ENCODE results near the gene IGFL2. TPM values are rescaled to one million over a fixed set of nuclear protein-coding genes. Genes with fewer than 3 reads are reported as not detected.
"Not testable (repeated sequence)": the region's sequence is repeated elsewhere in the genome, so short reads cannot be mapped to it uniquely, and the experiment has no call there.

The IGFL2 gene
- polyA plus RNA-seq, 1 of the 3 experiments (the other 2 are of a cell fraction): 0.23 TPM

DNA sequence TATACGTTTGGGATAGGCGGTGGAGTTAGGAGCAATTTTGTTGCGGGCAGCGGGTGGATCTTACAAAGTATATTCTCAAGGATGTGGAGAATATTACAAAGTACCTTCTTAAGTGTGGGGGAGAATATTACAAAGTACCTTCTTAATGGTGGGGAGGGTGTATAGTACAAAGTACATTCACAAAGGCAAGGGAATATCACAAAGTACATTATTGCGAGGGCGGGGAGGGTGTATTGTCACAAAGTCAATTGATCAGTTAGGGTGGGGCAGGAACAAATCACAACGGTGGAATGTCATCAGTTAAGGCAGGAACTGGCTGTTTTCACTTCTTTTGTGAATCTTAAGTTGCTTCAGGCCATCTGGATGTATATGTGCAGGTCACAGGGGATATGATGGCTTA, 45.7 kb upstream of the IGFL2 start:
- H3K4me3 ChIP-seq (ENCODE audit: low read depth in 2 of 2, low read length in 1 of 2); H3K36me3 ChIP-seq (replicated peaks in 1 of 2; ENCODE audit: control insufficient read depth in 1 of 2, insufficient read depth in 2 of 2, low read length in 1 of 2); H3F3A ChIP-seq (replicated peaks; ENCODE audit: insufficient read depth); H3K4me2 ChIP-seq; H3K9ac ChIP-seq; H3K79me2 ChIP-seq (ENCODE audit: insufficient read depth); DNase-seq; H3K9me2 ChIP-seq; H3K27ac ChIP-seq (ENCODE audit: low read depth in 2 of 2, low read length in 1 of 2); POLR2A ChIA-PET; H2AFZ ChIP-seq (ENCODE audit: low read depth); H3K4me1 ChIP-seq (ENCODE audit: control insufficient read depth in 1 of 2, insufficient read depth in 2 of 2, low read depth in 1 of 2, low read length in 1 of 2); H3K9me3 ChIP-seq; H4K20me1 ChIP-seq (ENCODE audit: insufficient read depth): not testable (repeated sequence)
- H3K27me3 ChIP-seq (ENCODE audit: insufficient read depth): peaks cover 13% of the 10 kb centered on the region; the same call in 1 of the 2 replicates
- CTCF ChIA-PET: interaction anchor here (0.9 to 3.2 kb wide), 2 partner anchors 20 to 74 kb away, joined by 4 to 12 read pairs; no protein-coding TSS in a partner anchor
- WGBS (ENCODE audit: low lambda C conversion rate): 45% methylated on average over 7 of the region's 7 CpGs

DNA sequence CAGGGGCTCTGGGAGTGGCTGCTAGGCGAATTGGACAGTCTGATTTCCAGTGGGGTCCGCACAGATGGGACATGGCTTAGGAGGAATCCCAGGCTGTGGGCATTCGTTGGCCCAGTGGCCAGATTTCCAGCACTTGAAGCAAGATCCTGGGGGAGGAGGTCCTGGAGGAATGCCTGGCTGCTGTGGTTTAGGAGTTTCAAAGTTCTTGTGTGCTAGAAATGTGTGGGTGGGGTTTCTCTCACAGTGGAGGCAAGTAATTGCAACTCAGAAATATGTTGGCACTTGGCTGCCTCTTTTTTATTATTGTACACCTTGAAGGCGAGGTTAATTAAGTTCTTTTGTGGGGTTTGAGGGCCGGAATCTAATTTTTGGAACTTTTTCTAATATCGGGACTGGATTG, 40.7 kb upstream of the IGFL2 start:
- Histone ChIP-seq H3K9me3 (no peaks in the 10 kb centered on the region), H3K9me2 (no peaks in the 10 kb centered on the region), H3K27me3 (ENCODE audit: insufficient read depth) (peaks cover 9% of the 10 kb centered on the region; the same call in 1 of the 2 replicates), H3F3A (replicated peaks; ENCODE audit: insufficient read depth) (no peaks in the 10 kb centered on the region), H3K4me1 (ENCODE audit: control insufficient read depth in 1 of 2, insufficient read depth in 2 of 2, low read depth in 1 of 2, low read length in 1 of 2) (no peaks in the 10 kb centered on the region), H3K27ac (ENCODE audit: low read depth in 2 of 2, low read length in 1 of 2) (no peak overlapping the region), H4K20me1 (ENCODE audit: insufficient read depth) (no peaks in the 10 kb centered on the region), H3K9ac (no peak overlapping the region), H2AFZ (ENCODE audit: low read depth) (no peak overlapping the region), H3K4me2 (no peak overlapping the region), H3K79me2 (ENCODE audit: insufficient read depth) (no peaks in the 10 kb centered on the region), H3K36me3 (replicated peaks in 1 of 2; ENCODE audit: control insufficient read depth in 1 of 2, insufficient read depth in 2 of 2, low read length in 1 of 2) (no peaks in the 10 kb centered on the region), H3K4me3 (ENCODE audit: low read depth in 2 of 2, low read length in 1 of 2) (no peak overlapping the region)
- ChIA-PET POLR2A (no interaction called here), CTCF (no interaction called here)
- DNase-seq: no peak
- TF ChIP-seq GATA2 (CRISPR knock-in tag; IDR thresholded peaks at IDR 0.05) (no peak), TCF12 (IDR thresholded peaks at IDR 0.05) (no peak), FOXM1 (IDR thresholded peaks at IDR 0.05; ENCODE audit: low read depth) (no peak), TAF1 (IDR thresholded peaks at IDR 0.05; ENCODE audit: borderline replicate concordance, low read depth, low read length) (no peak), TEAD4 (IDR thresholded peaks at IDR 0.05; ENCODE audit: borderline replicate concordance, insufficient read depth) (no peak), GABPA (IDR thresholded peaks at IDR 0.05; ENCODE audit: low read depth) (no peak), NRF1 (IDR thresholded peaks at IDR 0.05; ENCODE audit: low read depth, low read length) (no peak), MAX (IDR thresholded peaks at IDR 0.05; ENCODE audit: low read depth) (no peak), JUND (IDR thresholded peaks at IDR 0.05) (no peak), EZH2phosphoT487 (IDR thresholded peaks at IDR 0.05; ENCODE audit: borderline replicate concordance, low read depth) (no peak), RCOR1 (IDR thresholded peaks at IDR 0.05; ENCODE audit: low read length) (no peak), RXRA (IDR thresholded peaks at IDR 0.05; ENCODE audit: borderline replicate concordance, low read depth) (no peak), SMC3 (IDR thresholded peaks at IDR 0.05; ENCODE audit: low read depth, low read length) (no peak), FOXJ3 (CRISPR knock-in tag; IDR thresholded peaks at IDR 0.05) (no peak), SIN3A (IDR thresholded peaks at IDR 0.05; ENCODE audit: borderline replicate concordance, low read depth, low read length) (no peak), MEF2A (IDR thresholded peaks at IDR 0.05; ENCODE audit: borderline replicate concordance, low read depth) (no peak), FOSL2 (IDR thresholded peaks at IDR 0.05; ENCODE audit: borderline replicate concordance, low read depth) (no peak), MXI1 (IDR thresholded peaks at IDR 0.05; ENCODE audit: low read depth, low read length) (no peak)
- TF ChIP-seq, protein P1, sequence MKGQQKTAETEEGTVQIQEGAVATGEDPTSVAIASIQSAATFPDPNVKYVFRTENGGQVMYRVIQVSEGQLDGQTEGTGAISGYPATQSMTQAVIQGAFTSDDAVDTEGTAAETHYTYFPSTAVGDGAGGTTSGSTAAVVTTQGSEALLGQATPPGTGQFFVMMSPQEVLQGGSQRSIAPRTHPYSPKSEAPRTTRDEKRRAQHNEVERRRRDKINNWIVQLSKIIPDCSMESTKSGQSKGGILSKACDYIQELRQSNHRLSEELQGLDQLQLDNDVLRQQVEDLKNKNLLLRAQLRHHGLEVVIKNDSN (IDR thresholded peaks at IDR 0.05; ENCODE audit: borderline replicate concordance, low read depth): no peak
- TF ChIP-seq, protein P2, sequence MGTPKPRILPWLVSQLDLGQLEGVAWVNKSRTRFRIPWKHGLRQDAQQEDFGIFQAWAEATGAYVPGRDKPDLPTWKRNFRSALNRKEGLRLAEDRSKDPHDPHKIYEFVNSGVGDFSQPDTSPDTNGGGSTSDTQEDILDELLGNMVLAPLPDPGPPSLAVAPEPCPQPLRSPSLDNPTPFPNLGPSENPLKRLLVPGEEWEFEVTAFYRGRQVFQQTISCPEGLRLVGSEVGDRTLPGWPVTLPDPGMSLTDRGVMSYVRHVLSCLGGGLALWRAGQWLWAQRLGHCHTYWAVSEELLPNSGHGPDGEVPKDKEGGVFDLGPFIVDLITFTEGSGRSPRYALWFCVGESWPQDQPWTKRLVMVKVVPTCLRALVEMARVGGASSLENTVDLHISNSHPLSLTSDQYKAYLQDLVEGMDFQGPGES (IDR thresholded peaks at IDR 0.05; ENCODE audit: low read depth, low read length): no peak
- WGBS (ENCODE audit: low lambda C conversion rate): 12% methylated on average over 6 of the region's 6 CpGs
